Smooth muscle cell (in vitro differentiated cells): ENCODE data around the gene SLC10A4. TPM values are rescaled to one million over a fixed set of nuclear protein-coding genes. Genes with fewer than 3 reads are reported as not detected.

ENCODE experiments used
- DNase-seq: peaks from one replicate; lab custom pipeline; 2025; ENCODE audit not compliant: unreplicated experiment; lab: John Stamatoyannopoulos, UW
- H2AFZ ChIP-seq: fragments of 200-600 bp; sonication (generic); 2 replicates; pipeline ENCODE4 v1.6.0; 2016; ENCODE audit warnings: antibody characterized with exemption, low read depth, mild to moderate bottlenecking
- H3F3A ChIP-seq: fragments of 200-600 bp; sonication (generic); 2 replicates; pipeline ENCODE4 v1.6.0; 2017; ENCODE audit warnings: antibody characterized with exemption, low read depth
- H3K27ac ChIP-seq: fragments of 200-600 bp; sonication (generic); 2 replicates; pipeline ENCODE4 v1.5.1; 2016; ENCODE audit warnings: low read depth, mild to moderate bottlenecking
- H3K27me3 ChIP-seq: fragments of 200-600 bp; sonication (generic); 2 replicates; pipeline ENCODE4 v1.6.1; 2016; ENCODE audit warnings: low read depth, mild to moderate bottlenecking
- H3K36me3 ChIP-seq: fragments of 200-600 bp; sonication (generic); 2 replicates; pipeline ENCODE4 v1.5.1; 2016; ENCODE audit warnings: low read depth
- H3K4me1 ChIP-seq: fragments of 200-600 bp; sonication (generic); 2 replicates; pipeline ENCODE4 v1.5.1; 2016; ENCODE audit warnings: low read depth
- H3K4me2 ChIP-seq: fragments of 200-600 bp; sonication (generic); 2 replicates; pipeline ENCODE4 v1.6.0; 2016; ENCODE audit warnings: mild to moderate bottlenecking
- H3K4me3 ChIP-seq: fragments of 200-600 bp; sonication (generic); 2 replicates; pipeline ENCODE4 v1.5.1; 2016; ENCODE audit warnings: mild to moderate bottlenecking
- H3K79me2 ChIP-seq: fragments of 200-600 bp; sonication (generic); 2 replicates; pipeline ENCODE4 v1.6.0; 2016; ENCODE audit warnings: low read depth, mild to moderate bottlenecking
- H3K9ac ChIP-seq: fragments of 200-600 bp; sonication (generic); 2 replicates; pipeline ENCODE4 v1.6.0; 2016; ENCODE audit warnings: low read depth
- H3K9me3 ChIP-seq: fragments of 200-600 bp; sonication (generic); replicated peaks from 2 replicates; pipeline ENCODE4 v1.5.1; 2016; ENCODE audit warnings: low read depth
- H4K20me1 ChIP-seq: fragments of 200-600 bp; sonication (generic); 2 replicates; pipeline ENCODE4 v1.6.0; 2016; ENCODE audit warnings: low read depth
- WGBS: methylation state at CpG from one replicate; pipeline ENCODE4 v1.1.7; 2016; ENCODE audit warnings: low lambda C conversion rate; 5-methylcytosine and 5-hydroxymethylcytosine counted together
- polyA plus RNA-seq: library from polyadenylated mRNA; unstranded; fragments of >200 nt; fragmentation: Nextera tagmentation; extraction: Ambion mirVana; gene quantifications from 2 replicates; pipeline ENCODE4 v1.2.1, GENCODE V29; 2016
- total RNA-seq: library from RNA; depleted of rRNA; stranded (reverse); fragments of >200 nt; gene quantifications from 2 replicates; pipeline ENCODE4 v1.2.3, GENCODE V29; 2014
- TF ChIP-seq, protein P1 (sequence below): fragments of 200-600 bp; sonication (generic); IDR thresholded peaks from 2 replicates; pipeline ENCODE4 v1.5.1; 2017; ENCODE audit warnings: borderline replicate concordance, mild to moderate bottlenecking, antibody characterized with exemption; ENCODE audit not compliant: insufficient read depth, poor library complexity, severe bottlenecking

Gene SLC10A4
- total and polyA plus RNA-seq, 2 experiments from 2014 or later: 0.08 TPM; not detected in 1

DNA sequence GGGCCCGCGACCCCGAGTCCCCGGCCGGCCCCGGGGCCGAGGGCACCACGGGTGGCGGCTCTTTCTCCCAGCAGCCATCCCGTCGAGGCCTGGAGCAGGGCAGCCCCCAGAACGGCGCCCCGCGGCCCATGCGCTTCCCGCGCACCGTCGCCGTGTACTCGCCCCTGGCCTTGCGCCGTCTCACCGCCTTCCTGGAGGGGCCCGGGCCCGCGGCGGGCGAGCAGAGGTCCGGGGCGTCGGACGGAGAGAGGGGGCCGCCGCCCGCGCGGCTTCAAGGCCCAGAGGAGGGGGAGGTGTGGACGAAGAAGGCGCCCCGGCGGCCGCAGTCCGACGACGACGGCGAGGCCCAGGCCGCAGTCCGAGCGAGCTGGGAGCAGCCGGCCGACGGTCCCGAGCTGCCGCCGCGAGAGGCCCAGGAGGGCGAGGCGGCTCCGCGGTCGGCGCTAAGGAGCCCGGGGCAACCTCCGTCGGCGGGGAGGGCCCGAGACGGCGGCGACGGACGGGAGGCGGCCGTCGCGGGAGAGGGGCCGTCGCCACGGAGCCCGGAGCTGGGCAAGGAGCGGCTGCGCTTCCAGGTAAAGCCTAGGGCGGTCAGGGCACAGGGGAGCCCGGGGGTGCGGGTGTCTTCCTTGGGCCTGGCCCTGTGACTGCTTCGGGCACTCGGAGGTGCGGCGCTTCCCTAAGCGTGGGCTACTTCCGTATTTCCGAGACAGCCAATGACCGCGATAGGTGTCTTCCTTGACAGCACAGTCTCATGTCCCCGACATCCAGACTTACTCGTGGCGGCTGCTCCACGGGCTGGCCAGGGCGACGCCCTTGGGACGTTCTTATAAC lies 7.8 kb downstream of the SLC10A4 start:
- peaks cover 82% of the 10 kb centered on the region for H3K27me3 ChIP-seq
- no peaks in the 10 kb centered on the region for H3F3A ChIP-seq
- no peak overlapping the region for H3K27ac ChIP-seq
- no peak for DNase-seq
- no peak overlapping the region for H3K9ac ChIP-seq
- no peaks in the 10 kb centered on the region for H3K9me3 ChIP-seq
- no peaks in the 10 kb centered on the region for H3K4me1 ChIP-seq
- H3K36me3 ChIP-seq: no peaks in the 10 kb centered on the region
- TF ChIP-seq, protein P1, sequence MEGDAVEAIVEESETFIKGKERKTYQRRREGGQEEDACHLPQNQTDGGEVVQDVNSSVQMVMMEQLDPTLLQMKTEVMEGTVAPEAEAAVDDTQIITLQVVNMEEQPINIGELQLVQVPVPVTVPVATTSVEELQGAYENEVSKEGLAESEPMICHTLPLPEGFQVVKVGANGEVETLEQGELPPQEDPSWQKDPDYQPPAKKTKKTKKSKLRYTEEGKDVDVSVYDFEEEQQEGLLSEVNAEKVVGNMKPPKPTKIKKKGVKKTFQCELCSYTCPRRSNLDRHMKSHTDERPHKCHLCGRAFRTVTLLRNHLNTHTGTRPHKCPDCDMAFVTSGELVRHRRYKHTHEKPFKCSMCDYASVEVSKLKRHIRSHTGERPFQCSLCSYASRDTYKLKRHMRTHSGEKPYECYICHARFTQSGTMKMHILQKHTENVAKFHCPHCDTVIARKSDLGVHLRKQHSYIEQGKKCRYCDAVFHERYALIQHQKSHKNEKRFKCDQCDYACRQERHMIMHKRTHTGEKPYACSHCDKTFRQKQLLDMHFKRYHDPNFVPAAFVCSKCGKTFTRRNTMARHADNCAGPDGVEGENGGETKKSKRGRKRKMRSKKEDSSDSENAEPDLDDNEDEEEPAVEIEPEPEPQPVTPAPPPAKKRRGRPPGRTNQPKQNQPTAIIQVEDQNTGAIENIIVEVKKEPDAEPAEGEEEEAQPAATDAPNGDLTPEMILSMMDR: no peak
- no peaks in the 10 kb centered on the region for H3K79me2 ChIP-seq
- peak overlapping the region; percentile 35 for H3K4me3 ChIP-seq
- H3K4me2 ChIP-seq: peak overlapping the region; percentile 54
- H2AFZ ChIP-seq: no peak overlapping the region
- no peaks in the 10 kb centered on the region for H4K20me1 ChIP-seq
- 13% methylated on average over 70 of the region's 104 CpGs for WGBS

DNA sequence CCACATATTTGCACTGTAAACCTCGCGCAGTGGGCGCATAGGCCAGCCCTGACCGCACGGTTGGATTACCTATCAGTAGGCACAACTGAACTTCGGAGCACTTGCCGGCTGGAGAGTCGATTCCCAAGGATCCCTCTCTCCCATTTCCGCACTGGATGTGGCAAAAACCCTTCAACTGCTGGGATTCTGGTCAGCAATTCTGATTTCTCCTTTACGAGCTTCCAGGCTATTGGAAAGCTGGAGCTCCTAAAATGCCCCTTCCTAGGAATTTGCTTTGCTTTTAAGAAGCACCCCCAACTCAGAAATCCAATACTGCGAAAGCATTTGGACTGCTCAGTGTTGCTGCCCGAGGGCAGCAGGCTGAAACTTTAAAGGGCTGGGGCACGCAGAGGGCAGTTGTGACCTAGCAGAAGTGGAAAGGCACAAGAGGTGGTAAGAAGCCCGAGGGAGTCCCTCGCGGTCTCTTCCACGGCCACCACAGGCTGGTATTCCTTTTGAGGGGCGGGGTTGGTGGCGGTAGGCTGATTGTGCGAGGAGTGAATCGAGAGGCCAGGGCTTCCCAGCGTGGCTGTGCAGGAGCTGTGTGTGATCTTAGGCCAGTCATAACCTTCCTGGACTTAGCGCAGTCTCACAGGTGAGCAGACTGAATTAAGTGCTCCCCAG lies 8.5 kb downstream of the SLC10A4 start:
- peaks cover 75% of the 10 kb centered on the region for H3K27me3 ChIP-seq
- no peaks in the 10 kb centered on the region for H3K36me3 ChIP-seq
- no peaks in the 10 kb centered on the region for H3F3A ChIP-seq
- H3K27ac ChIP-seq: no peak overlapping the region
- H3K79me2 ChIP-seq: no peaks in the 10 kb centered on the region
- no peaks in the 10 kb centered on the region for H4K20me1 ChIP-seq
- H3K4me3 ChIP-seq: no peak overlapping the region
- no peak overlapping the region for H2AFZ ChIP-seq
- WGBS: 67% methylated on average over 23 of the region's 23 CpGs
- TF ChIP-seq, protein P1: no peak
- no peak overlapping the region for H3K9ac ChIP-seq
- H3K4me1 ChIP-seq: no peaks in the 10 kb centered on the region
- no peak overlapping the region for H3K4me2 ChIP-seq
- no peak for DNase-seq
- no peaks in the 10 kb centered on the region for H3K9me3 ChIP-seq

DNA sequence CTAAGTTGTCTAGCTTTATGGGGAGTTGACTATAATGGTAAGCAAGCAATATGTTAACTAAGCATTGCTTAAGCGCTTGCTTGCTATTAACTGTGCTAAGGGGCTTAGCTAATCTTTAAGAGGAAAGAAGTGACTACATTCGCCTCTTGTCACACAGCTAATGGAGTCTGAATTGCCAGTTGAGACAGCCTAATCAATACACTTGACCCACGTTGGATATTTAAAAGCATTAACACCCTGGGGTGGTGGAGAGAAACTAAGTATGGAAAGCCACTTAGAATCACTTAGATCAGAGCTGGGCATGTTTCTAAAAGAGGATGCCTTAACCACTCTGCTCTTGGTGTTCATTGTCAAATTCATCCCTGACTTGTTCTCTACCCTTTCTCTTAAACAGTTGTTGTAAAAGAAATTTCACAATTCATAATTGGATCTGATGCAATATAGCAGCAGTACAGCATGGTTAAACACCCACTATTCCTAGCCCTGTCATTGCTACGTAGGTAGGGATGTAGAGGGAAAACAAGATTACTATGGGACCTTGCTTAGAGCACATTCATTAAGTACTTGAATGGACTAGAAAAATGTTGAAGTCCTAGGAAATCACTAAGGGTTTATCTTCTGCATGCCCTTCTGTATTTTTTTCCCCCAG lies 10.4 kb downstream of the SLC10A4 start:
- H3K36me3 ChIP-seq: no peaks in the 10 kb centered on the region
- H3K4me2 ChIP-seq: no peak overlapping the region
- 55% methylated on average over 4 of the region's 4 CpGs for WGBS
- H3K27ac ChIP-seq: no peak overlapping the region
- TF ChIP-seq, protein P1: no peak
- H3K79me2 ChIP-seq: no peaks in the 10 kb centered on the region
- H3K9me3 ChIP-seq: no peaks in the 10 kb centered on the region
- no peak overlapping the region for H3K9ac ChIP-seq
- H3K4me1 ChIP-seq: no peaks in the 10 kb centered on the region
- H3F3A ChIP-seq: no peaks in the 10 kb centered on the region
- no peak for DNase-seq
- H2AFZ ChIP-seq: no peak overlapping the region
- H3K4me3 ChIP-seq: no peak overlapping the region
- peaks cover 55% of the 10 kb centered on the region for H3K27me3 ChIP-seq
- H4K20me1 ChIP-seq: no peaks in the 10 kb centered on the region
